Duodenal mucosa (tissue), 2 donors: ENCODE results near the gene LHFPL3.

ENCODE experiments used
- H3K27ac ChIP-seq: one replicate; pipeline ENCODE4 v1.7.0; 2013; ENCODE audit warnings: low read depth, low read length
- H3K27me3 ChIP-seq, 2 donors: one replicate each; pipeline ENCODE4 v1.7.0; 2013; ENCODE audit warnings: low read length in 2 of 2, control low read depth in 1 of 2; ENCODE audit not compliant: insufficient read depth in 2 of 2, control insufficient read depth in 1 of 2
- H3K36me3 ChIP-seq, 2 donors: one replicate each; pipeline ENCODE4 v1.7.0; 2013; ENCODE audit warnings: low read length in 2 of 2, control low read depth in 1 of 2; ENCODE audit not compliant: insufficient read depth in 2 of 2, control insufficient read depth in 1 of 2
- H3K4me1 ChIP-seq, 2 donors: one replicate each; pipeline ENCODE4 v1.7.0; 2013; ENCODE audit warnings: low read length in 2 of 2, control low read depth in 1 of 2; ENCODE audit not compliant: insufficient read depth in 2 of 2, control insufficient read depth in 1 of 2
- H3K4me3 ChIP-seq, 2 donors: one replicate each; pipeline ENCODE4 v1.7.0; 2013; ENCODE audit warnings: low read length in 2 of 2, low read depth in 1 of 2
- H3K9ac ChIP-seq, 2 donors: one replicate each; pipeline ENCODE4 v1.7.0; 2013; ENCODE audit warnings: low read length in 2 of 2, low read depth in 1 of 2
- H3K9me3 ChIP-seq, 2 donors: one replicate each; pipeline ENCODE4 v1.7.0; 2013; ENCODE audit warnings: low read length in 2 of 2, control low read depth in 1 of 2; ENCODE audit not compliant: control insufficient read depth in 1 of 2

The LHFPL3 gene

GRCh38 chr7:104412911-104413310 is 84.5 kb downstream of the LHFPL3 start:
- no peak overlapping the region for H3K4me3 ChIP-seq
- no peak overlapping the region for H3K9ac ChIP-seq
- no peaks in the 10 kb centered on the region for H3K4me1 ChIP-seq
- no peaks in the 10 kb centered on the region for H3K27me3 ChIP-seq
- H3K27ac ChIP-seq, result no peak overlapping the region
- H3K36me3 ChIP-seq, result no peaks in the 10 kb centered on the region
- H3K9me3 ChIP-seq, result no peaks in the 10 kb centered on the region

- Histone ChIP-seq H3K9ac (no peak overlapping the region), H3K4me3 (no peak overlapping the region), H3K27me3 (no peaks in the 10 kb centered on the region), H3K27ac (no peak overlapping the region), H3K4me1 (no peaks in the 10 kb centered on the region), H3K36me3 (no peaks in the 10 kb centered on the region), H3K9me3 (no peaks in the 10 kb centered on the region)
Measured at GRCh38 chr7:104414216-104414615, 85.8 kb downstream of the LHFPL3 start.

- H3K9me3 ChIP-seq, result no peaks in the 10 kb centered on the region
- no peak overlapping the region for H3K4me3 ChIP-seq
- no peaks in the 10 kb centered on the region for H3K36me3 ChIP-seq
- H3K4me1 ChIP-seq, result no peaks in the 10 kb centered on the region
- no peaks in the 10 kb centered on the region for H3K27me3 ChIP-seq
- H3K9ac ChIP-seq, result no peak overlapping the region
- no peak overlapping the region for H3K27ac ChIP-seq
Measured at GRCh38 chr7:104415700-104416099, 87.3 kb downstream of the LHFPL3 start.

GRCh38 chr7:104416866-104417393 is 88.5 kb downstream of the LHFPL3 start:
- Histone ChIP-seq H3K27ac (no peak overlapping the region), H3K9me3 (no peaks in the 10 kb centered on the region), H3K4me1 (no peaks in the 10 kb centered on the region), H3K4me3 (no peak overlapping the region), H3K27me3 (no peaks in the 10 kb centered on the region), H3K36me3 (no peaks in the 10 kb centered on the region), H3K9ac (no peak overlapping the region)

GRCh38 chr7:104431930-104432329 is 103.5 kb downstream of the LHFPL3 start:
- H3K9ac ChIP-seq, result no peak overlapping the region
- H3K27ac ChIP-seq, result no peak overlapping the region
- no peak overlapping the region for H3K4me3 ChIP-seq
- H3K4me1 ChIP-seq, result no peaks in the 10 kb centered on the region
- no peaks in the 10 kb centered on the region for H3K27me3 ChIP-seq
- no peaks in the 10 kb centered on the region for H3K9me3 ChIP-seq
- H3K36me3 ChIP-seq, result no peaks in the 10 kb centered on the region

GRCh38 chr7:104434129-104434528 is 105.7 kb downstream of the LHFPL3 start:
- no peak overlapping the region for H3K4me3 ChIP-seq
- no peaks in the 10 kb centered on the region for H3K36me3 ChIP-seq

GRCh38 chr7:104442481-104442880 is 114.1 kb downstream of the LHFPL3 start:
- no peak overlapping the region for H3K4me3 ChIP-seq
- H3K9me3 ChIP-seq, result no peaks in the 10 kb centered on the region
- no peak overlapping the region for H3K9ac ChIP-seq
- H3K27ac ChIP-seq, result no peak overlapping the region
- no peaks in the 10 kb centered on the region for H3K27me3 ChIP-seq
- H3K36me3 ChIP-seq, result no peaks in the 10 kb centered on the region
- no peaks in the 10 kb centered on the region for H3K4me1 ChIP-seq

More at GRCh38 chr7:104434129-104434528, 105.7 kb downstream of the LHFPL3 start:
- H3K4me1 ChIP-seq, result no peaks in the 10 kb centered on the region
- H3K9ac ChIP-seq, result no peak overlapping the region
- H3K9me3 ChIP-seq, result no peaks in the 10 kb centered on the region
- H3K27me3 ChIP-seq, result no peaks in the 10 kb centered on the region
- H3K27ac ChIP-seq, result no peak overlapping the region

GRCh38 chr7:104444017-104444416 is 115.6 kb downstream of the LHFPL3 start:
- Histone ChIP-seq H3K9me3 (no peaks in the 10 kb centered on the region), H3K27ac (no peak overlapping the region), H3K4me3 (no peak overlapping the region), H3K9ac (no peak overlapping the region), H3K4me1 (no peaks in the 10 kb centered on the region), H3K36me3 (no peaks in the 10 kb centered on the region), H3K27me3 (no peaks in the 10 kb centered on the region)

- no peaks in the 10 kb centered on the region for H3K36me3 ChIP-seq
- no peak overlapping the region for H3K9ac ChIP-seq
- no peak overlapping the region for H3K27ac ChIP-seq
- no peak overlapping the region for H3K4me3 ChIP-seq
- no peaks in the 10 kb centered on the region for H3K4me1 ChIP-seq
- H3K9me3 ChIP-seq, result no peaks in the 10 kb centered on the region
- H3K27me3 ChIP-seq, result no peaks in the 10 kb centered on the region
Measured at GRCh38 chr7:104445393-104445792, 117.0 kb downstream of the LHFPL3 start.

- H3K27ac ChIP-seq, result no peak overlapping the region
- H3K4me3 ChIP-seq, result no peak overlapping the region
- no peaks in the 10 kb centered on the region for H3K4me1 ChIP-seq
- no peaks in the 10 kb centered on the region for H3K27me3 ChIP-seq
- H3K36me3 ChIP-seq, result no peaks in the 10 kb centered on the region
- no peaks in the 10 kb centered on the region for H3K9me3 ChIP-seq
- H3K9ac ChIP-seq, result no peak overlapping the region
Measured at GRCh38 chr7:104450861-104451260, 122.5 kb downstream of the LHFPL3 start.

GRCh38 chr7:104453190-104453589 is 124.8 kb downstream of the LHFPL3 start:
- H3K9ac ChIP-seq, result no peak overlapping the region
- H3K27ac ChIP-seq, result no peak overlapping the region
- no peaks in the 10 kb centered on the region for H3K27me3 ChIP-seq
- no peaks in the 10 kb centered on the region for H3K9me3 ChIP-seq
- H3K4me1 ChIP-seq, result no peaks in the 10 kb centered on the region
- no peak overlapping the region for H3K4me3 ChIP-seq
- no peaks in the 10 kb centered on the region for H3K36me3 ChIP-seq
